A549 treated with DMSO at 1 μM for 4 hours (cell line): ENCODE measurements around the gene SCP2D1. TPM values are rescaled to one million over a fixed set of nuclear protein-coding genes. Genes with fewer than 3 reads are reported as not detected.

Source experiments
- total RNA-seq: library from RNA; stranded (reverse); fragments of 200-300 nt; extraction: Qiagen RNA extraction; gene quantifications from 5 replicates; pipeline ENCODE4 v1.2.3, GENCODE V29; 2022; ENCODE audit warnings: low read depth

SCP2D1 gene
- total RNA-seq, result not detected in 5 replicates

GRCh38 chr20:18813483-18813882 is at the start of gene SCP2D1:
SCP2D1 (plus strand) TSS chr20:18813783; CDS start chr20:18813816, 33 bp downstream.

Other genes with a start within 250 kb of the SCP2D1 start
- gene SMIM26, start 246.4 kb upstream of the SCP2D1 start, total RNA-seq, result 131 to 174 TPM (median 136 TPM) in 5 replicates
- gene DTD1, start 225.7 kb upstream of the SCP2D1 start, total RNA-seq, result 75.4 to 81.2 TPM (median 78.7 TPM) in 5 replicates